AG08396 (cell line): ENCODE results near the gene ARHGEF28.

Source experiments
- DNase-seq: peaks from one replicate; pipeline ENCODE4 v3.0.0; 2012; ENCODE audit warnings: low spot score, mixed read lengths

Gene ARHGEF28

GRCh38 chr5:73964352-73964865 lies 338.4 kb downstream of the ARHGEF28 start:
- DNase-seq, result no peak

DNA sequence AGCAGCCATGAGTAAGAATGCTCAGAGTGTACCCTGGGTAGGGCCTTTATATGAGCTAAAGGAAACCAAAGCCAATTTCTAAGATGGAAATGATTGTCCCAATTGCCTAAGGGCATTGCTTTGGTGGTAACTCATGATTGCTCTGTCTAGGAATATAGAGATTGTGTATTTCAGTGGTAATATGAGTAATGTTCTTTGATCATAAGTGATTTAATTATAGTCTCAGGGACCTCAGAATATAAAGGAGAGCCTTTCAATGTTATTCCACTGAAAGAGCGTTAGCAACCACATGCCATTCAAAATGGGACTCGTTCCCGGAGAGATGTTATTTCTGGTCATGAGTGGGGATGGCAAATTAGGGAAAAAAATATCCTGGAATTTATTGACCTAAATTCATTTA lies 340.5 kb downstream of the ARHGEF28 start:
- no peak for DNase-seq

- no peak for DNase-seq
Observed at GRCh38 chr5:73967347-73967746, 341.4 kb downstream of the ARHGEF28 start.

- no peak for DNase-seq
Observed at GRCh38 chr5:73968246-73968645, 342.2 kb downstream of the ARHGEF28 start.

- no peak for DNase-seq
Observed at GRCh38 chr5:73968729-73969128, 342.7 kb downstream of the ARHGEF28 start.

GRCh38 chr5:73969195-73970036 lies 343.4 kb downstream of the ARHGEF28 start:
- DNase-seq, result no peak

GRCh38 chr5:73971326-73971725 lies 345.3 kb downstream of the ARHGEF28 start:
- DNase-seq, result no peak

- no peak for DNase-seq
Observed at GRCh38 chr5:73973135-73973534, 347.1 kb downstream of the ARHGEF28 start.

DNA sequence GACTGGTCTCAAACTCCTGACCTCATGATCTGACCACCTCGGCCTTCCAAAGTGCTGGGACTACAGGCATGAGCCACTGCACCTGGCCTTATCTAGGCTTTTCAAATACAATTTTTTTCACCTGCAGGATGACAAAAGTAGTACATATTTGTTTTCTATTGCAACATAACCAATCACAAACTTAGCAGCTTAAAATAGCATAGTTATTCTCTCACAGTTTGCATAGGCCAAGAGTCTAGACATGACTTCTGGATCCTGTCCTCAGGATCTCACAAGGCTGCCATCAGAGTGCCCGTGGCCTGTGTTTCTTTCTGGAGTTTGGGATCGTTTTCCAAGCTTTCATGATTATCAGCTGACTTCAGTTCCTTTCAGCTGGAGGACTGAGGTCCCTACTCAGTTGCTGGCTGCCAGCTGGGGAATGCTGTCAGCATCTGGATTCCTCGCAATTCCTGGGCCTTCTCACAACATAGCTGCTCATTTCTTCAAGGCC lies 348.9 kb downstream of the ARHGEF28 start:
- no peak for DNase-seq

DNA sequence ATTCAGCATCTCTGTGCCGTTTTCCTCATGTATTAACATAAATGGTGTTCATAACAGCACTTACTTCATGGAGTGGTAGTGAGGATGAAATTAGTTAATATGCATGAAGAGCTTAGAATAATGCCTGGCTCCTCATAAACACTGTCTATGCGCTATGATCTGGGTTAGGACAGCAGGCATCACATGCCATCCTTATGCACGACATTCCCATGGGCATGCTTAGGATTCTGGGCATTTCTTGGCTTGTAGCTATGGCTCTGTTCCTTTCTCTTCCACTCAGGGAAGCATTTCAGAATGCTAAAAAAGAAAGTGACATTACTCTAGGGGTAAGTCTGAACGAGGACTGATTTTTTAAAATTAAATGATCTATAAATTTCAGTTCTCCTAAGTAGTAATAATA lies 349.8 kb downstream of the ARHGEF28 start:
- DNase-seq, result no peak

DNA sequence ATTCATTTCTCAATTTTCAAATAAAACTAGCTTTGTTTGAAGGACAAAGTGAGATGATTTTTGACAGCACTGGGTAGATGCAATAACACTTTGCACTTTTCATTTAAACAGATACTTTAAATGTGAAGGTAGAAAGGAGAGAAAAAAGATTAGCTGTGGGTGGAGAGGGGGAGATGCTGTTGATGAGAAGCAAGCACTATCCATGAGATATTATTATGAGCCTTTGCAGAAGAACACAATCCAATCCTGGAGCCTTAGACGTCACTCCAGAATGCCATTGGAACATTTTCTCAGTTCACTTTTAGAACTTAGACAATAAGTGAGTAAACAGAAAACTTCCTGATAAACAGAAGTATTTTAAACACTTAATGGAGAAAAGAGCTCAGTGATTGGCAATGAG lies 351.1 kb downstream of the ARHGEF28 start:
- no peak for DNase-seq

DNA sequence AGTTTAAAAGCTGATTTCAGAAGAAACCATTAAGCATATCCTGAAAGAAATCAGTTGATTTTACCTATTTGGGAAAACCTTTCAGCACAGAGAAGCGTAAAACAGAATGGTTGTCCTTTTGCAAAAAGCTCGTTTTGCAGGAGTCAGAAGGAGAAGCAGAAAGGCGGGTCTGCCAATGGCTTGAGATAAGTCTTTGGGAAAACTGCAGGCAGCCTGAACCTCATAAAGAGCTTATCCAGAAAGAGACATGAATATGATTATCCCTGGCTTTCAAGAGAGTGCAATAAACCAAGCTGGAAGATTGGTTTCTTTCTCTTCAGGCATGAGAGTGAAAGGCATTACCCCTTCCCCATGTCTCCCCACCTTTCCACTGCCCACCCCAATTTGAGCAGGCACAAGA lies 353.3 kb downstream of the ARHGEF28 start:
- no peak for DNase-seq

GRCh38 chr5:73981704-73982103 lies 355.7 kb downstream of the ARHGEF28 start:
- no peak for DNase-seq

DNA sequence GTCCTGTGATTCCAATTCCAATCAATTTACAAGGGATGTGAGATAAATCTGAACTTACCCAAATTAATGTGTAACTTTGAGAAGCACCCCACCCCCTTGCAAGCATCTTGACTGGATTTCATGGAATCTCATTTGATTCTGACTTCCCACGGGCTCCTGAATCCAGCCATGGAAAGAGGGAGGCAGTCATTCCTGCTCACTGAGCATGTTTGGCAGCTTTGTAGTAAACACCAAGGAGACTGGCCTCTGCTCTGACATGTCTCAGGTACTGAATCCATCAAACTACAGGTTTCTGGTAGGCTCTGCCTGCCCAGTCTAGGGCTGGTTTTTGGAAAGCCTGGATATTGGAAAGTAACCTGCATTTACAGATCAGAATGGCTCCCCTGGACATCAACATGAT lies 357.6 kb downstream of the ARHGEF28 start:
- no peak for DNase-seq

DNA sequence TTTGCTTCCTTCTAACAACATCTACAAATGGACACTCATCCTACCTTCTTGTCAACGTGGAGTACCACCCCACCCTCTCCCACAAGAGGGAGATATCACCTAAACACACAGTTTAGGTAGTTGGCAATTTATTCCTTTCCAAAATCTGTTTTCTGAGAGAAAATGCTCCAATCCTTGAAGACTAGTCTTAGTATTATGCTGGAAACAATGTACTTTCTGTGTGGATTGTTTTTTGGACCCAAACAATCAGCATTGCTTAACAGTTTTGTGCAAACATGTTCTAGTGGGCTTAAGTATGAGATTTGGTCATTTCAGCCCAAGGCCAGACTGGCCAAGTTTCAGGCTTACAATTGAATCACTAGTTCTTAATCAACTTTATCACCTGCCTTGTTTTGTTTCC lies 359.1 kb downstream of the ARHGEF28 start:
- no peak for DNase-seq

- DNase-seq, result no peak
Observed at GRCh38 chr5:73986729-73987128, 360.7 kb downstream of the ARHGEF28 start.

DNA sequence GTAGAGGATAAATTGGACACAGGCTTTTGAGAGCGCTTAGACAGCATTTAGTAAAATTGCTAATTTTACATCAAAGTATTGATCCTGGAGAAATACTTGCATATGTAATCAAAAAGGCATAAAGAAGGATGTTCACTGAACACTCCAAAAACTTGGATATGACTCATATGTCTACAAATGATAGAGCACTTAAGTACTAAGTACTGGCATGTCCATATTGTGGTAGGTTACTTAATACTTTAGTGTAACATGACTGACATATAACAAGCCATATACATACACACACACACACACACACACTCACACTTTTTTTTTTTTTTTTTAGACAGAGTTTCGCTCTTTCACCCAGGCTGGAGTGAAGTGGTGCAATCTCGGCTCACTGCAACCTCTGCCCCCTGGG lies 361.9 kb downstream of the ARHGEF28 start:
- DNase-seq, result no peak

DNA sequence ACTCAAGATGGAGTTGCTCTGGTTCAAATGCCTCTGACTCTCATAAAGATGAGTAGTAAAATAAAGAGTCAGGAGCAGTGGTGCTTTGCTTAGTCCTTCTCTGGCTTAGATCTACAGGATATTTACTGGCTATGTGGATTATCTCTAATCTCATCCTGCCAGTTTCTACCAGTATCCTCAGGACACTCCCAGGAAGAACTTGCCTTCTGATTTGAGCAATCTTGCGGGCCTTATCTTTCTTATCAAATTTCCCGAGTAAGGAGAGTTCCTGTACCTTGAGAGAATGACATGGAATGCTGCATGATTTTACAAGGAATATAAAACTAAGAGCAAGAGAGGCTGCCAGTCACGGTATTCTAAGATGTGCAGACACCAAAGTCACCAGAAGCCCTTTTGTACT lies 364.0 kb downstream of the ARHGEF28 start:
- DNase-seq, result no peak
